ENCODE measurements around the gene ETS2. TPM values are rescaled to one million over a fixed set of nuclear protein-coding genes. Genes with fewer than 3 reads are reported as not detected.

The ETS2 gene
- total RNA-seq, 1 donor from 2014 or later, result 36.4 TPM

DNA sequence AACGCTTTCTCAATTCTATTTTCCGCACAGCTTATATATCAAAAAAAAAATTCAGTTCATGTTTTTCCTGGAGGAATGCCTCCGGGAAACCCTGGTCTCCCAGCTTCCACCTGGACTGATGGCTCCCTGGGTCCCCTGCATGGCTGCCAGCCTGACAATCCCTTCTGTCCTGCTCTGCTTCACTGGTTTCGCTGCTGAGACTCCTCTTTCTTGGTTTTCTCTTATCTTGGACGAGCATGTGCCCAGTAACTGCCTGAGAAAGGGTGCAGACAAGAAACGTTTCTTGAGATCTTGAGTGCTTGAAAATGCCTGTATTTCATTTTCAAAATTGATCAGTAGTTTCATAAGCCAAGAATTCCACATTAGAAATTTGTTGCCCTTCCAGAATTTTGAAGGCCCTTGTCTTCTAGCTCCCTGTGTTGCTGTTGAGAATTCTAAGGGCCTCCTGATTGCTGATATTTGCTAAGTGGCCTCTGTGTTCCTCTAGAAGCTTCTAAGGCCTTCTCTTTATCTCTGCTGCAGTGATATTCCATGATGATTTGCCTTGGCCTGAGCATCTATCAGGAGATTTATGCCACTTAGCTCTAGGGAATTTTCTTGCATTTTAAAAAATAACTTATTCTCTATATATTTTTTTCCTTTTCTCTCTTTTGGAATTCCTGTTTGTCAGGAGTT is 44.7 kb downstream of the ETS2 start:
- DNase-seq (ENCODE audit: low spot score), result no peak
- intact Hi-C loops (cut with DNase I), result no loop called here

GRCh38 chr21:38851101-38851500 is 45.4 kb downstream of the ETS2 start:
- intact Hi-C loops (cut with DNase I), result no loop called here

GRCh38 chr21:38852278-38852677 is 46.5 kb downstream of the ETS2 start:
- peak; percentile 22 for DNase-seq (ENCODE audit: low spot score)
- intact Hi-C loops (cut with DNase I), result no loop called here

More at GRCh38 chr21:38851101-38851500, 45.4 kb downstream of the ETS2 start:
- peak; percentile 24 for DNase-seq (ENCODE audit: low spot score)

GRCh38 chr21:38852708-38853107 is 47.0 kb downstream of the ETS2 start:
- intact Hi-C loops (cut with DNase I), result no loop called here
- no peak for DNase-seq (ENCODE audit: low spot score)

DNA sequence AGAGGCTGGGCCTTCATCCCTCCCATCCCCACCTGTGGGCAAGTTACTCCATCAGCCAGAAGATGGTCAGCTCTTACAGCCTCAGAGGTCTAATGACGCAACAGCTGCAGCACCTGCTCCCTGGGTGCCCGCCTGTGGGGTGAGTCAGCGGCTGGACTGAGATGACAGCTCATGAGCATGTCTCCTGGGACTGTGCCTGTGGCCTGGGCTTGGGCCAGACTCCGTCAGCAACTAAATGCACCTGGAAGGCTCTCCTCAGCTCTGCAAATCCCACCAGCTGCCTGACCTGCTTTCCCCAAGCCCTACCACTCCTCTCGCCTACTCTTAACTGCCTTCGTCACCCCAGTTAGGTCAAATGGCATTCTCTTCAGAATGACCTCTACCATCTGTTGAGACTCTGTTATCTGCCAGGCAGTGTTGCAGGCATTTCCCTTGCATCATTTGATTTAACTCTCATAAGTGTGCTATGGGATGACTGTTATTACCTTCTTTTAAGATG is 47.7 kb downstream of the ETS2 start:
- DNase-seq (ENCODE audit: low spot score), result no peak
- intact Hi-C loops (cut with DNase I), result no loop called here

DNA sequence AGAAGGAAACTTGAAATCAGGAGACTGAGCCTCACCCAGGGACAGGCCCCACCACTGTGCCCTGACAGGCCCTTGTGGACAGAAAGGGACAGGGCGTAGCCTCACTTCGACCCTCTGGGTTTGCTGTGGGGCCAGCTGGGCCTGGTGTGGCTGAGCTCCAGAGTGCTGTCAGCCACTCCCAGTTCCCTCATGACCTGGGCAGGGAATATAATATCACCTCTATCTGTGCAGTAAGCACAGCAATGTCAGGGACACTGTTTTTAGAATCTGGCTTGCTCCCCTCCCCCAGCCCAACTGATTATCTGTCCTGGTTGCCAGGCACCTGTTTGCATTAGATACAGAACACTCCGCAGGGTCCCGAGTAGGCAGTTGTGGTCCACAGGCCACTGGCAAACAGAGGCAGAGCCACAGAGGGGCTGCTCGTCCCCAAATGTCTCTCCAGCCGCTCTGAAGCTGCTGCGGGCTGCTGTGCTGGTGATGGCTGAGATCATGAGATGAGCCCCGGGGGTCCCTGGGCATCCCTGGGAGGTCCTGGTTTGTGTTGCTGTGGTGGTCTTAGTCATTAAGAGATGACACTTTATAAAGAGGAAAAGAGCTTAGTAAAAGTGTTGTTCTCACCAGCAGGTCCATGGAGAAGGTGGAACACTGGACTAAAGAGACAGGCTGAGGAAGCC is 51.6 kb downstream of the ETS2 start:
- no peak for DNase-seq (ENCODE audit: low spot score)
- intact Hi-C loops (cut with DNase I), result no loop called here

- DNase-seq (ENCODE audit: low spot score), result no peak
- intact Hi-C loops (cut with DNase I), result no loop called here
Observed at GRCh38 chr21:38858026-38858811, 52.5 kb downstream of the ETS2 start.

DNA sequence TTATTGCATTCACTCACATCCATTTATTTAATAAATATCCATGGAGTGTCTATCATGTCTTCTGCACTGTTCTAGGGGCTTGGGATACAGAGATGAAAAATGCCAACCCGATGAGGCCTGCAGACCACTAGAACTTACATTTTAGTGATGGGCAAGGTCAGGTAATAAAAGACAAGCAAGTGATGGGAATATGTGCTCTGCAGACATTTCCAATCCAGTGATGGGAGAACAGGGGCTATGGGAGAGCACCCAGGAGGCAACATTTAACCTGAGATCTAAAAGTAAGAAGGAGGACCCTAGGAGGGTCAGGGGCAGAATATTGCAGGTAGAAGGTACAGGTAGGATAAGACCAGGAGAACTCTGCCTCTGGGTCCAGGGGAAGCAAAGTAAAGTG is 53.1 kb downstream of the ETS2 start:
- intact Hi-C loops (cut with DNase I), result no loop called here
- DNase-seq (ENCODE audit: low spot score), result no peak

DNA sequence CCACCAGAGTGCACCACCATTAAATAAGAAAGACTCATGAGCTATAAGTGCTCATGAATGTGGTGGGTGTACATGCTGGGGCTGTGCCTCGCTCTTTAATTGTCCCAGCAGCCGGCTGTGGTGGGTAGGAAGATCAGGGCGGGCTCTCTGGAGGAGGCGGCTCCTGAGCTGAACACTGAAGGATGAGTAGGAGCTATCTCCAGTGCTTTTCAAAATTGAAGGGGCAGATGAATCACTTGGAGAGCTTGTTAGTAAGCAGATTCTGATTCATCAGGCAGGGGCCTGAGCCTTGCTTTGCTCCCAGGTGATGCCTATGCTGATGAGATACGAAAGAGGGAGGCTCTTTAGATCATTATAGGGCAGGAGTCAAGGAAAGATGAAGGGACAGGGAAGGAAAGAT is 54.1 kb downstream of the ETS2 start:
- DNase-seq (ENCODE audit: low spot score), result no peak
- intact Hi-C loops (cut with DNase I), result no loop called here

- intact Hi-C loops (cut with DNase I), result no loop called here
- DNase-seq (ENCODE audit: low spot score), result no peak
Observed at GRCh38 chr21:38861056-38861455, 55.3 kb downstream of the ETS2 start.

DNA sequence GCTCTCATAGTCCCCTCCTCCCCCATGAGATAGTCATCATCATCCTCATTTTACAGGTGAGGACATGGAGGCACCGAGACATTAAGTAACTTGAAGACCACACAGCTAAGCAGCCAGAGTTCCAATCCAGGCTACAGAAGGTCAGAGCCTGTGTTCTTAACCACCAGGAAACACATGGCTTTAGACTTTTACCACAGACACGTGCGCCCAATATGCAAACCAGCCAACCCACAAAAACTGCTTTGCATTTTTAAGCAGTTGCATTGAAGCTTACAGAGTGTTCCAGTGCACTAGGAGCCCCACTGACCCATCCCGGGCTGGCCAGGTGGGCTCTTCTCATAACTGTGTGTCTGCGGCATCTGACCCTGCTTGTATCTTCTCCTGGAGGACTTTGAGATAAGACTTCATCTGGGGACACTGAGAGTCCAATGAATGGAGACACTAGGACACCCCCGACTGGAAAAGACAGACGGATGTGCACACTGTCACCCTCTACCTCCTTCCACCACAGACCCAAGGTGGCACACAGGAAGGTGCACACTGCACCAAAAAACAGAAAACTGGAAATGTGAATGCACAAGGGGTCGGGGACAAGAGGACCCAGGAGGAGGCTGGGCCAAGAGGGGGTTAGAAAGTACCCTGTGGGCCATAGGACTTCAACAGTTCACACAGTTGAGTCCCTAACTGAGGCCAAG is 56.4 kb downstream of the ETS2 start:
- no peak for DNase-seq (ENCODE audit: low spot score)

GRCh38 chr21:38863291-38863690 is 57.6 kb downstream of the ETS2 start:
- DNase-seq (ENCODE audit: low spot score), result no peak
- intact Hi-C loops (cut with DNase I), result no loop called here

More for the DNA sequence above, 56.4 kb downstream of the ETS2 start:
- intact Hi-C loops (cut with DNase I), result no loop called here

DNA sequence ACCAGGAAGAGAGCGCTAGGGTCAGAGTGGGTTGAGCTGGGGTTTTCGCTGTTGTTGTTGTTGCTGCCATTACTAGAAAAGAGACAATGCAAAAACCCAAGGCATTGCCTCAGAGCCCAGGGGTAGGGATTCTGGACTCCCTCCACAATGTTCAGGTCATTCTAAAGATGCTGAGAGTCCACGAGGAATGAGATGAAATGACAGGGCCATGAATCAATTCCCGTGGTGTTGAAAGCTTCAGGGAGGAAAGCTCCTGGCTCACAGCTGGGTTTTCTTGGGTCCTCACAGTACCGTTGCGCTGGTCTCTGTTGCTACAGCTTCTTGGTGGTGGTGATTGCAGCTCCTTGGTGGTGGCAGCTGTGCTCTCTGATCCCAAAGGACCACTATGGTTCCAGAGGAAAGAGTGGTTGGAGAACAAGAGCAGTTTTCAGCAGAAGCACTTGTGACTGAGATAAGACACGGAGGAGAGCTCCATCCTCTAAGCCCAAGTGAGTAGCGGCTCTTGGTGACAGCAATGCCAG is 58.2 kb downstream of the ETS2 start:
- intact Hi-C loops (cut with DNase I), result no loop called here
- no peak for DNase-seq (ENCODE audit: low spot score)

DNA sequence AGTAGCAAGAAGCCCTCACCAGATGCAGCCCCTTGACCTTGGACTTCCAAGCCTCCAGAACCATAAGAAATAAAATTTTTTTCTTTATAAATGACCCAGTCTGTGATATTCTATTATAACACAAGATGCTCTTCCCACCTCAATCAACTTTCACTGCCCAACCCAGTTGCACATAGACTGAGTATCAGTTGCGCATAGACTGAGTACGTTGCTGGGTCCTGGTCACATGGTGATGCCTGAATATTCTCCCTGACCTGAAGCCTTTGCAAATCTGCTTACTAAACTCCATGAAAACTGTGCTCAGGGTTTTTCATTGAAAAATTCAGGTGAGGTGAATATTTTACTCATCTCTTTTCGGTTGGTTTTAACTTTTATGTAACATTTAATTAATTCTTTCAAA is 59.2 kb downstream of the ETS2 start:
- intact Hi-C loops (cut with DNase I), result no loop called here
- DNase-seq (ENCODE audit: low spot score), result no peak

DNA sequence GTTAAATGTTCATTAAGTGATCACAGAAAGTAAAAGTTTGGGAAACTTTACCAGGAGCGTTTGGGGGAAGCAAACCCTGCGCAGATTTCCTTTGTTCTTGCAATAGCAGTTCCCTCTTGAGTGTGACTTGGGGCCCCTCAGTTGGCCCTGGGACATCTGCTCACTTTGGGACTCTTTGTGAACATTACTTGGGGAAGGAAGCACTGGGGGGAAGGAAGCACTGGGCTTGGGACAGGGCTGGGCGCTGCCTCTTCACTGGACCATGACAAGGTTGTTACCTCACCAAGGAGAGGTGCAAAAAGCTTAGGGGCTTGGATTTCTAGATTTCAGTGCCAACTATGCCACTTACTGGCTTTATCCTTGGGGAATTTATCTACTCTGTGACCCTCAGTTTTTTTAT is 63.5 kb downstream of the ETS2 start:
- DNase-seq (ENCODE audit: low spot score), result no peak
- intact Hi-C loops (cut with DNase I), result no loop called here

- intact Hi-C loops (cut with DNase I), result no loop called here
- DNase-seq (ENCODE audit: low spot score), result no peak
Observed at GRCh38 chr21:38869946-38870345, 64.2 kb downstream of the ETS2 start.
